IPS-NIHi11 (cell line): ENCODE measurements around the gene PIEZO1.
"Not testable (repeated sequence)": the region's sequence is repeated elsewhere in the genome, so short reads cannot be mapped to it uniquely, and the experiment has no call there.

Experiments used
- DNase-seq: peaks from one replicate; pipeline ENCODE4 v3.0.0; 2012; ENCODE audit warnings: mixed read lengths, low spot score

The PIEZO1 gene

GRCh38 chr16:88785106-88785924, at the start of gene PIEZO1:
TSS of gene PIEZO1 (minus strand) at chr16:88785220. CDS start at chr16:88784964, 256 bp downstream.
- DNase-seq, result peak; percentile 78

GRCh38 chr16:88834670-88835069, 49.6 kb upstream of the PIEZO1 start:
- no peak for DNase-seq

GRCh38 chr16:88833086-88833485, 48.1 kb upstream of the PIEZO1 start:
- DNase-seq, result no peak

GRCh38 chr16:88831838-88832237, 46.8 kb upstream of the PIEZO1 start:
- peak; percentile 69 for DNase-seq

- DNase-seq, result no peak
These were observed 45.8 kb upstream of the PIEZO1 start for GRCh38 chr16:88830783-88831182.

- DNase-seq, result no peak
These were observed 45.2 kb upstream of the PIEZO1 start for GRCh38 chr16:88830258-88830657.

GRCh38 chr16:88828711-88829110, 43.7 kb upstream of the PIEZO1 start:
- no peak for DNase-seq

- no peak for DNase-seq
These were observed 42.7 kb upstream of the PIEZO1 start for GRCh38 chr16:88827727-88828126.

- no peak for DNase-seq
These were observed 41.2 kb upstream of the PIEZO1 start for GRCh38 chr16:88826070-88826840.

- DNase-seq, result no peak
These were observed 40.1 kb upstream of the PIEZO1 start for GRCh38 chr16:88825146-88825545.

GRCh38 chr16:88824256-88825077, 39.4 kb upstream of the PIEZO1 start:
- DNase-seq, result no peak

GRCh38 chr16:88823646-88824045, 38.6 kb upstream of the PIEZO1 start:
- not testable (repeated sequence) for DNase-seq

GRCh38 chr16:88822281-88823040, 37.4 kb upstream of the PIEZO1 start:
- DNase-seq, result no peak

- no peak for DNase-seq
These were observed 36.3 kb upstream of the PIEZO1 start for GRCh38 chr16:88821168-88821850.

- DNase-seq, result no peak
These were observed 35.5 kb upstream of the PIEZO1 start for GRCh38 chr16:88820385-88821025.

- no peak for DNase-seq
These were observed 34.1 kb upstream of the PIEZO1 start for GRCh38 chr16:88819126-88819525.

GRCh38 chr16:88818575-88818874, 33.5 kb upstream of the PIEZO1 start:
- DNase-seq, result no peak

GRCh38 chr16:88817785-88818574, 33.0 kb upstream of the PIEZO1 start:
- DNase-seq, result no peak

- no peak for DNase-seq
These were observed 31.9 kb upstream of the PIEZO1 start for GRCh38 chr16:88816736-88817535.
